DND-41 (cell line): Measurements from ENCODE around the gene IL3RA.

Experiments used
- EZH2 ChIP-seq: IDR thresholded peaks from 3 replicates; pipeline ENCODE4 v1.6.1; 2012; ENCODE audit warnings: borderline replicate concordance, low read depth, mild to moderate bottlenecking, moderate library complexity, low read length, inconsistent platforms; ENCODE audit not compliant: severe bottlenecking
- TF ChIP-seq, protein P1 (sequence below): IDR thresholded peaks from 2 replicates; pipeline ENCODE4 v1.5.1; 2012; ENCODE audit warnings: borderline replicate concordance, low read length, moderate library complexity, mild to moderate bottlenecking; ENCODE audit not compliant: poor library complexity, severe bottlenecking; ENCODE audit errors: extremely low read depth

DNA sequence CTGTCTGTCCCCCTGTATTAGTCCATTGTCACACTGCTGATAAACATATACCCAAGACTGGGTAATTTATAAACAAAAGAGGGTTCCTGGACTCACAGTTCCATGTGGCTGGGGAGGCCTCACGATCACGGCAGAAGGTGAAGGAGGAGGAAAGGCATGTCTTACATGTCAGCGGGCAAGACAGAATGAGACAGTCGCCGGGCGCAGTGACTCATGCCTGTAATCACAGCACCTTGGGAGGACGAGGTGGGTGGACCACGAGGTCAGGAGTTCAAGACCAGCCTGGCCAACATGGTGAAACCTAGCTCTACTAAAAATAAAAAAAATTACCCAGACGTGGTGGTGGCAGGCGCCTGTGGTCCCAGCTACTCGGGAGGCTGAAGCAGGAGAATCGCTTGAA is 24.7 kb downstream of the IL3RA start:
- TF ChIP-seq, protein P1, sequence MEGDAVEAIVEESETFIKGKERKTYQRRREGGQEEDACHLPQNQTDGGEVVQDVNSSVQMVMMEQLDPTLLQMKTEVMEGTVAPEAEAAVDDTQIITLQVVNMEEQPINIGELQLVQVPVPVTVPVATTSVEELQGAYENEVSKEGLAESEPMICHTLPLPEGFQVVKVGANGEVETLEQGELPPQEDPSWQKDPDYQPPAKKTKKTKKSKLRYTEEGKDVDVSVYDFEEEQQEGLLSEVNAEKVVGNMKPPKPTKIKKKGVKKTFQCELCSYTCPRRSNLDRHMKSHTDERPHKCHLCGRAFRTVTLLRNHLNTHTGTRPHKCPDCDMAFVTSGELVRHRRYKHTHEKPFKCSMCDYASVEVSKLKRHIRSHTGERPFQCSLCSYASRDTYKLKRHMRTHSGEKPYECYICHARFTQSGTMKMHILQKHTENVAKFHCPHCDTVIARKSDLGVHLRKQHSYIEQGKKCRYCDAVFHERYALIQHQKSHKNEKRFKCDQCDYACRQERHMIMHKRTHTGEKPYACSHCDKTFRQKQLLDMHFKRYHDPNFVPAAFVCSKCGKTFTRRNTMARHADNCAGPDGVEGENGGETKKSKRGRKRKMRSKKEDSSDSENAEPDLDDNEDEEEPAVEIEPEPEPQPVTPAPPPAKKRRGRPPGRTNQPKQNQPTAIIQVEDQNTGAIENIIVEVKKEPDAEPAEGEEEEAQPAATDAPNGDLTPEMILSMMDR = no peak
- TF ChIP-seq EZH2 = no peak
